Lower leg skin (tissue), 3 donors: ENCODE results near the gene COL1A2.

ENCODE experiments used
- POLR2A ChIP-seq, 2 donors: fragments of 450-650 bp; IDR thresholded peaks; one replicate each; pipeline ENCODE4 v1.6.1; 2016 to 2017; ENCODE audit warnings: antibody characterized with exemption in 2 of 2, mild to moderate bottlenecking in 1 of 2, moderate library complexity in 1 of 2
- TF ChIP-seq, protein P1 (sequence below), 3 donors: fragments of 450-650 bp; IDR thresholded peaks; one replicate each; pipeline ENCODE4 v1.5.1; 2016; ENCODE audit warnings: antibody characterized with exemption in 3 of 3, mild to moderate bottlenecking in 3 of 3, moderate library complexity in 2 of 3

DNA sequence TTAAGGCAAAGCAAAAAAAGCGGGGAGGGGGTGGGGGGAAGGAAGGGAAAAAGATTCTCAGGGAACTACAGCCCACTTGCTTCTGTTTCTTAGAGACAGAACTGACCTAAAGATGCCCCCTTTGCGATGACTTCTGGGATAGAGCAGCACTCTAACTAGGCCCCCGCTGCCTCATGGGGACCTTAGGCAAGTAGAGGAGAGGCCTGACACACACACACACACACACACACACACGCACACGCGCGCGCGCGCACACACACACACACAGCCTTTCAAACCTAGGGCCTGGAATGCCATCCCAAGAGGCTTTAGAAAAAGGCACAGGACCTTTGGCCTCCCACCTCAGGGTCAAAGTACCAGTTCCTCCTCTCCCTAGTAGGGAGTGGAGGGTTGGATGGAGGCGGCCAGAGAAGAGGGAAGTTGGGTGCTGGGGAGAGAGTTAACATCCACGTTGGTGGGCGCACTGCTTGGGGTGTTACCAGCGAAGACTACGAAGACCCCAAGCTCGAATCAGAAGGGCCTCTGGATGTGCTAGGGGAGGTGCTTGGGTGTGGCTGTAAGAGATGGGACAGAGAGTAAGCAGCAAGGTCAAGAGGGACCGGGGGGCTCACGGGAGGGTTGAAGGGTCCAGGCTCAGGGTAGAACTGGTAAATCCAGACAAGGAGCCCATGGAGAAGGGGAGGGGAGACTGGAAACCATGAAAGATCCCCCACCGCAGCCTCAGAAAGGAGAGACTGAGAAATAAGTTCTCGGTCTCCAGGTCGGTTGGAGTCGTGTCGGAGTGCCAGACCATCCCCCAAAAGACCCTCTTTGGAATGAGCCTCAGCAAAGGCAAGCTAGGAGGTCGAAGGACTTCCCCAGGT lies 1.2 kb upstream of the COL1A2 start:
- TF ChIP-seq, protein P1, sequence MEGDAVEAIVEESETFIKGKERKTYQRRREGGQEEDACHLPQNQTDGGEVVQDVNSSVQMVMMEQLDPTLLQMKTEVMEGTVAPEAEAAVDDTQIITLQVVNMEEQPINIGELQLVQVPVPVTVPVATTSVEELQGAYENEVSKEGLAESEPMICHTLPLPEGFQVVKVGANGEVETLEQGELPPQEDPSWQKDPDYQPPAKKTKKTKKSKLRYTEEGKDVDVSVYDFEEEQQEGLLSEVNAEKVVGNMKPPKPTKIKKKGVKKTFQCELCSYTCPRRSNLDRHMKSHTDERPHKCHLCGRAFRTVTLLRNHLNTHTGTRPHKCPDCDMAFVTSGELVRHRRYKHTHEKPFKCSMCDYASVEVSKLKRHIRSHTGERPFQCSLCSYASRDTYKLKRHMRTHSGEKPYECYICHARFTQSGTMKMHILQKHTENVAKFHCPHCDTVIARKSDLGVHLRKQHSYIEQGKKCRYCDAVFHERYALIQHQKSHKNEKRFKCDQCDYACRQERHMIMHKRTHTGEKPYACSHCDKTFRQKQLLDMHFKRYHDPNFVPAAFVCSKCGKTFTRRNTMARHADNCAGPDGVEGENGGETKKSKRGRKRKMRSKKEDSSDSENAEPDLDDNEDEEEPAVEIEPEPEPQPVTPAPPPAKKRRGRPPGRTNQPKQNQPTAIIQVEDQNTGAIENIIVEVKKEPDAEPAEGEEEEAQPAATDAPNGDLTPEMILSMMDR (IDR thresholded peaks at IDR 0.05): no peak
- no peak for TF ChIP-seq POLR2A (IDR thresholded peaks at IDR 0.05)
